Activated CD4-positive, alpha-beta memory T cell treated with anti-CD3 and anti-CD28 coated beads for 36 hours (primary cell): ENCODE data around the gene NTM. TPM values are rescaled to one million over a fixed set of nuclear protein-coding genes. Genes with fewer than 3 reads are reported as not detected.
"Not testable (repeated sequence)": the region's sequence is repeated elsewhere in the genome, so short reads cannot be mapped to it uniquely, and the experiment has no call there.

Experiments
- CTCF ChIA-PET: fragments of 350-600 bp; sonication (Branson Sonifier 250); formaldehyde crosslinking; loops from one replicate; lab custom pipeline; 2021; ENCODE audit warnings: antibody characterized with exemption, inconsistent platforms; lab: Charles Lee
- POLR2A ChIA-PET: fragments of 350-600 bp; sonication (Branson Sonifier 250); formaldehyde crosslinking; loops from one replicate; lab custom pipeline; 2021; ENCODE audit warnings: antibody characterized with exemption; lab: Charles Lee
- DNase-seq: peaks from one replicate; pipeline ENCODE4 v3.0.0-alpha.2; 2020
- H3K27ac Mint-ChIP-seq: one replicate; pipeline ENCODE4 v1.8.0; 2021; ENCODE audit warnings: mixed read lengths
- H3K27me3 Mint-ChIP-seq: one replicate; pipeline ENCODE4 v1.8.0; 2021; ENCODE audit warnings: mixed read lengths
- H3K36me3 Mint-ChIP-seq: one replicate; pipeline ENCODE4 v1.8.0; 2021; ENCODE audit warnings: mixed read lengths
- H3K4me1 Mint-ChIP-seq: one replicate; pipeline ENCODE4 v1.8.0; 2021; ENCODE audit warnings: low read depth, mixed read lengths
- H3K4me3 Mint-ChIP-seq: one replicate; pipeline ENCODE4 v1.8.0; 2021; ENCODE audit warnings: mild to moderate bottlenecking, mixed read lengths
- H3K9me3 Mint-ChIP-seq: one replicate; pipeline ENCODE4 v1.8.0; 2021; ENCODE audit warnings: mixed read lengths
- intact Hi-C: fragments of 100-400 bp; cut with micrococcal nuclease; formaldehyde crosslinking; loops from one replicate; pipeline ENCODE4 v1.15.1; 2023
- total RNA-seq, 2 experiments: library from RNA; stranded (reverse); gene quantifications; one replicate each; pipeline ENCODE4 v1.2.3, GENCODE V29; 2021

NTM gene
- total RNA-seq, 2 experiments from 2014 or later: not detected

DNA sequence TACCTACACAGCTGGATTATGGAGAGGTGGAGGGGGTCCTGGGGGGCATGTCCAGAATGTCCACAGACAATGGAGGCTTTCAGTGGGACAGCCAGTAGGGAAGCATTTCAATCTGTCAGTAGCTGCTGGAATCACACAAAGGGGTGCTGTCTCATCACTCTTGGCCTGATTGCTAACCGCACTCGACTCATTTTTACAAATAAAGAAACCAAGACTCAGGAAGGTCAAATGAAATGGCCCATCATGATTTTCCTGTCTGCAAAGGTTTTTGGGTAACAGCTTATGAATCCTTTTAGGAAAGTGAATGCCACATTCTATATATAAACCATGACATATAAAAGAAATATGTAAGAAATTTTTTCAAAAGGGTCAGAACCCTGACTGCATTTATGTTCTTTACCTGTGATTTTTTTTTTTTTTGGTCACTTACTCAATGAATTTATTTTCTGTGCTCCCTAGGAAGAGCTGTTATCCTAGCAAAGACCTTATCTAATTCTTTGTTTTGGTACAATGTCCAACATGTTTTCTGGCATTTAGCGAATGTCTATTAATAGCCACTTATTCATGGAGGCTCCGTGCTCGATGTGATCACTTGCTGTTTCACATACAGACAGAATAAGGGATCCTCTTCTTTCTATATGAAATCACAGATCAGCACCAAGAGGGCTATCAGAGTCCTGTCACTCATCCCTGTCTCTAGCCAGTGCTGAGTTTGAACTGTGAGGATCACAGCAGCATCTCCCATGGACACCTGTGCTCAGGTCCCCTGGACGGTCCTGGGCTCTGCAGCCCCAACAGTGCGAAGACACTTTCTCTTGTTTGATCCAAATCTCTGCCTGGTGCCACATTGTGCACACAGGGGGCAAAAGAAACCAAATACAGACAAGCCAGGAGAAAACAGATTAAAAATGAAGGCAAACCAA lies 979.7 kb downstream of the NTM start:
- Mint-ChIP-seq H3K4me3 (no peak overlapping the region), H3K36me3 (no peaks in the 10 kb centered on the region), H3K4me1 (no peaks in the 10 kb centered on the region), H3K9me3 (no peaks in the 10 kb centered on the region), H3K27me3 (no peaks in the 10 kb centered on the region), H3K27ac (no peak overlapping the region)
- ChIA-PET POLR2A (interaction anchor here (0.6 kb wide), 1 partner anchor 1401 kb away, joined by 4 read pairs; no protein-coding TSS in a partner anchor), CTCF (interaction anchor here (0.7 kb wide), 1 partner anchor 12 kb away, joined by 6 read pairs; no protein-coding TSS in a partner anchor)
- intact Hi-C loops: no loop called here
- DNase-seq: no peak

DNA sequence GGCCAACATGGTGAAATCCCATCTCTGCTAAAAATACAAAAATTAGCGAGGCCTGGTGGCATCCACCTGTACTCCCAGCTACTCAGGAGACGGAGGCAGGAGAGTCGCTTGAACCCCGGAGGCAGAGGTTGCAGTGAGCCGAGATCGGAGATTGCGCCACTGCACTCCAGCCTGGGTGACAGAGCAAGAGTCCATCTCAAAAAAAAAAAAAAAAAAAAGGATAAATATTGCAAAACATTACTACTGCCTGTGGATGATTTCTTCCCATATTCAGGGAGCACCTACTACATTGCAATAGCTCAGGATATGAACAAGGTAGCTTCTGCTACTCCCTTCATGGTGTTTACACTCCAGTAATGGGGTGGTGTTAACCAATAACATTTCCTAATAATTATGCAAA lies 980.6 kb downstream of the NTM start:
- no peak overlapping the region for H3K27ac Mint-ChIP-seq
- H3K4me1 Mint-ChIP-seq: no peaks in the 10 kb centered on the region
- no peaks in the 10 kb centered on the region for H3K27me3 Mint-ChIP-seq
- H3K36me3 Mint-ChIP-seq: no peaks in the 10 kb centered on the region
- no peak overlapping the region for H3K4me3 Mint-ChIP-seq
- intact Hi-C loops: no loop called here
- CTCF ChIA-PET: no interaction called here
- POLR2A ChIA-PET: no interaction called here
- no peaks in the 10 kb centered on the region for H3K9me3 Mint-ChIP-seq
- no peak for DNase-seq

DNA sequence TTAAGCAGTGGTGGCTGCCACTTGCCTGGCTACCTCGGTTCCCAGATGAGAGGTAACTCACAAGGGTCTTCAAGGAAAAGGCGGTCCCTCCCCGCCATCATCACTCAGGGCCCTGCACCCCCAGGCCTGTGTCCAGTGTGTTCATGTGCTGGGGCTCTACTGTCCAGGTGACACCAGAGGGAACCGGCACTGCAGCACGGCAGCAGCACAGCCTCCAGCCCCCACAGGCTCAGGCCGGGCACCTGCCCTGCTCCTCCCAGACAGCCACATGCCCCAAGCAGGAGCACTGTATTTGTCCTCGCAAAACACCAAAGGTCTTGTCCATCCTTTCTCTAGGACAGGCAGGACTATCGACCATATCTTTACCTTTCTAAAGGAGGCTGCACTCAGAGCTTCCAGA lies 982.1 kb downstream of the NTM start:
- DNase-seq: no peak
- intact Hi-C loops: no loop called here
- Mint-ChIP-seq H3K36me3 (no peaks in the 10 kb centered on the region), H3K4me1 (peaks cover 3% of the 10 kb centered on the region), H3K9me3 (no peaks in the 10 kb centered on the region), H3K27me3 (no peaks in the 10 kb centered on the region), H3K4me3 (no peak overlapping the region), H3K27ac (no peak overlapping the region)
- ChIA-PET CTCF (no interaction called here), POLR2A (no interaction called here)

DNA sequence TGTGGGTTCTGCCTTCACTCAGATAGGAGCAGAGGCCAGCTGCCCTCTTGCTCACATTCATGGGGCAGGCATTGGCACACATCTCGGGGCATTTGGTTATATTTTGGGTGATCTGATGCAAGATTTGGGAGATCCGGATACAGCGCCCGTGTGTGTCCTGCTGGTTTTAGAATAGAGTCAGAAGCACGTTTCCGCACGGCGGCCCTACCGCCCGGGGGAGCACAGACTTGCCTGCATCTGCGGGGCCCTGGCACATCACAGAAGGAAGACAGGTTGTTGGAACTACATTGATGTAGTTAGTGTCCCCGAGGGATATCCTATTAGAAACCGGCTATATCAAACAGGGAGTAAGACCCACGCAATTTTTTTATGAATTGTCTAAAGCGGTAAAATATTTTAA lies 982.8 kb downstream of the NTM start:
- H3K9me3 Mint-ChIP-seq: no peaks in the 10 kb centered on the region
- POLR2A ChIA-PET: no interaction called here
- no peaks in the 10 kb centered on the region for H3K27me3 Mint-ChIP-seq
- H3K27ac Mint-ChIP-seq: no peak overlapping the region
- H3K36me3 Mint-ChIP-seq: no peaks in the 10 kb centered on the region
- CTCF ChIA-PET: no interaction called here
- no peak for DNase-seq
- no peak overlapping the region for H3K4me3 Mint-ChIP-seq
- intact Hi-C loops: no loop called here
- H3K4me1 Mint-ChIP-seq: peaks cover 8% of the 10 kb centered on the region

DNA sequence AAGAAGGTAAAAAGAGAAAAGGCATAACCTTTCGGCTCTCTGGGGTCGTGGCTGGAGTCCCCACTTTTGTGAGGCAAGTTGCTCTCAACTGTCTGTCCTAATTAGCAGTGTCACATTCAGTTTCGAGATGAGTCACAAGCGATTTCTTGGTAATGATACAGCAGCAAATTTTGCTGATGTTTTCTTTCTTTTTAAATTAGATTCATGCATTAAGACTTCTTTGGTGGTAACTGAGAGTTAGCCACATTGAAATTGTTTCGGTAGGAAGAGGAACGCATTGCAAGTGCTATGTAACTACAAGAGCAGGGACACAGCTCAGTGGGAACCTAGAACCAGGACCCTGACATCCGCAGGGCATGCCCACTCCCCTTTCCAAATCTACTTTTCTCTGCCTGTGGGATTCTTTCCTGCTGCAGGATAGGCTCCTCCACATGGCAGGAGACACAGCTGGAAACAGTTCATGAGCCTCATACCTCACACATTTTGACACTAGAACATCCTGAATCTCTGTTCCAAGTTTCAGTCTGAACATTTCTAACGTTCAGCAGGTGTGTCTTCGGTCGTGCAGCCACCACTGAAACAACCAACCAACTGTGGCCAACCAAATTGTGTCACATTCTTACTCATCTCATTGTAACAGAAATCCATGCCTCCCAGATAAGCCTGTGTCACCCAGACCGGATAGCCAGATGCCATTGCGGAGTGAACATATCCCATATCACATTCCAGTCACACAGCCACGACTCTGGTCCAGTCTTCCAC lies 987.6 kb downstream of the NTM start:
- intact Hi-C loops: no loop called here
- Mint-ChIP-seq H3K4me1 (peaks cover 16% of the 10 kb centered on the region), H3K9me3 (no peaks in the 10 kb centered on the region), H3K36me3 (no peaks in the 10 kb centered on the region), H3K4me3 (no peak overlapping the region), H3K27me3 (no peaks in the 10 kb centered on the region), H3K27ac (no peak overlapping the region)
- ChIA-PET CTCF (no interaction called here), POLR2A (no interaction called here)
- DNase-seq: no peak

DNA sequence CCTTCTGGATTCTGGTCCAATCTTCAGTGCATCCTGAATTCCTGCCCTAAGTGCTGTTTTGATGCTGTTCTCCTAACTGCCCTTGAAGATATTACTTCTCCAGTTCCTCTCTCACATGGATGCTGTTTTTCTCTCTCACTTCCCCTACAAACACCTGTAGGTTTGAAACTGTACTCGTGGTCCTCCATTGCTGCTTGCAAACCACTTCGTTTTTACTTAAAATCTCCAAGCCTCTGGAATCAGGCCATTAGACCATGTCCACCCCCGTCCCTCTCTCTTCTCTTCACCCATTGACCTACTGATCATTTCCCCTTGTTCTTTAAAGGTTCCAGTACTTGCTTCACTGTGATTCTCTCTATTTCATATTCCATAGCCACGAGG lies 988.1 kb downstream of the NTM start:
- no peak overlapping the region for H3K27ac Mint-ChIP-seq
- no peak overlapping the region for H3K4me3 Mint-ChIP-seq
- no peaks in the 10 kb centered on the region for H3K9me3 Mint-ChIP-seq
- H3K4me1 Mint-ChIP-seq: peaks cover 16% of the 10 kb centered on the region
- CTCF ChIA-PET: no interaction called here
- no peak for DNase-seq
- intact Hi-C loops: no loop called here
- no peaks in the 10 kb centered on the region for H3K36me3 Mint-ChIP-seq
- POLR2A ChIA-PET: no interaction called here
- no peaks in the 10 kb centered on the region for H3K27me3 Mint-ChIP-seq

DNA sequence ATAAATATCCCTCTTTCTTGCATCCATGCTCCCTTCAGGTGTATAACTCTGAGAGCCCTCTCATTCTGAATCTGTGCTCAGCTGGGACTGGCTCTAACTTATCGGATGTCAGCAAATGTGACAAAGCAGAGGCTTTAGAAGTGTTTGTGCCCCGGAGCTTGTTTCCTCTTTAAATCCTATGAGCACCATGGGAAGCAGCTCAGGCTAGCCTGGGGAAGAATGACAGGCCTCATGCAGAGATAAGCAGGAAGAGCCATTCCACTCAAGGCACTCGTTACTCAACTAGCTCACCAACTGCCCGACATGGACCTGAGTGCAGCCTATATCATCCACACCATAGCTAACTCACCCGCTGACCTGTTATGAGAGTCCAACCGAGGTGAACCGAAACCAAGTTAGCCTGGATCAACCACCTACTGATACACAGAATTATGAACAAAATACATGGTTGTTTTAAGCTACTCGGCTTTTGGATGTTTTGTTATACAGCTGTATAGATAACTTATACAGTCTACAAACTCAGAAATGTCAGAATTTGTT lies 990.7 kb downstream of the NTM start:
- POLR2A ChIA-PET: interaction anchor here (0.6 kb wide), 1 partner anchor 236 kb away, joined by 3 read pairs; no protein-coding TSS in a partner anchor
- intact Hi-C loops: no loop called here

DNA sequence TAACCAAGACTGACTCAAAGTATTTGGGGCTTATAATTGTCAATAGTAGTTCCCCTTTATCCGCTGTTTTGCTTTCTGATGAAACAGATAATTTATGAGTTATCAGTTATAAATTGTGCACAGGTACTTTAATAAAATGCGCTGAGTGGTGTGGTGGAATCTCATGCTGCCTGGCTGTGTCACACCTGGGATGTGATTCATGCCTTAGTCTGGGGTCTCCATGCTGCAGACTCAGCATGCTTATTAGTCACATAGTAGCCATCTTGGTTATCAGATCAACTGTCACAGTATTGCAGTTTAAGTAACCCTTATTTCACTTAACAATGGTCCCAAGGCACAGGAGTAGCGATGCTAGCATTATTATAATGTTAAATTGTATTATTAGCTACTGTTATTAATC lies 995.2 kb downstream of the NTM start:
- no peak overlapping the region for H3K27ac Mint-ChIP-seq
- CTCF ChIA-PET: interaction anchor here (0.6 to 0.7 kb wide), 2 partner anchors 699 to 1819 kb away, joined by 3 read pairs; no protein-coding TSS in a partner anchor
- H3K27me3 Mint-ChIP-seq: no peaks in the 10 kb centered on the region
- no peaks in the 10 kb centered on the region for H3K4me1 Mint-ChIP-seq
- no peak overlapping the region for H3K4me3 Mint-ChIP-seq
- intact Hi-C loops: no loop called here
- POLR2A ChIA-PET: no interaction called here
- H3K9me3 Mint-ChIP-seq: peaks cover 9% of the 10 kb centered on the region
- no peak for DNase-seq
- no peaks in the 10 kb centered on the region for H3K36me3 Mint-ChIP-seq

More for the DNA sequence above, 990.7 kb downstream of the NTM start:
- DNase-seq: no peak
- Mint-ChIP-seq H3K27me3 (no peaks in the 10 kb centered on the region), H3K27ac (no peak overlapping the region), H3K9me3 (no peaks in the 10 kb centered on the region), H3K36me3 (no peaks in the 10 kb centered on the region), H3K4me1 (peaks cover 16% of the 10 kb centered on the region), H3K4me3 (no peak overlapping the region)
- CTCF ChIA-PET: no interaction called here

DNA sequence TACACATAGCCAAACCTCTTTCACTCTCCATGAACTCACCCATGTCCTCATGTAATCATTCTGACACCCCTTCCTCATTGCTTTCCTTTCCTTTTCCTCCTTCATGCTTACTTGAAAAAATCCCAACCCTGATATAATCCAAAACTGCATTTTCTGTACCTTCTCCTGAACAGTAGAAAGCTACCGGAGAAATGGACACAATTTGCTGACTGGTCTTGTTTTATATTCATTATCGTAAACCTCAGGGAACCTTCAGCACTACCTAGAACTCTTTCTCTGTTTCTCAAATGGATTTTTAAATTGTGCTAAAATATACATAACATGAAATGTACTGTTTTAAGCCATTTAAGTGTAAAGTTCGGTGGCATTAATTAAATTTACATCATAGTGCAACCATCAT lies 996.9 kb downstream of the NTM start:
- H3K4me3 Mint-ChIP-seq: no peak overlapping the region
- H3K36me3 Mint-ChIP-seq: no peaks in the 10 kb centered on the region
- no peak overlapping the region for H3K27ac Mint-ChIP-seq
- peaks cover 9% of the 10 kb centered on the region for H3K9me3 Mint-ChIP-seq
- H3K27me3 Mint-ChIP-seq: no peaks in the 10 kb centered on the region
- H3K4me1 Mint-ChIP-seq: no peaks in the 10 kb centered on the region
- POLR2A ChIA-PET: no interaction called here
- CTCF ChIA-PET: no interaction called here
- intact Hi-C loops: no loop called here
- DNase-seq: no peak

DNA sequence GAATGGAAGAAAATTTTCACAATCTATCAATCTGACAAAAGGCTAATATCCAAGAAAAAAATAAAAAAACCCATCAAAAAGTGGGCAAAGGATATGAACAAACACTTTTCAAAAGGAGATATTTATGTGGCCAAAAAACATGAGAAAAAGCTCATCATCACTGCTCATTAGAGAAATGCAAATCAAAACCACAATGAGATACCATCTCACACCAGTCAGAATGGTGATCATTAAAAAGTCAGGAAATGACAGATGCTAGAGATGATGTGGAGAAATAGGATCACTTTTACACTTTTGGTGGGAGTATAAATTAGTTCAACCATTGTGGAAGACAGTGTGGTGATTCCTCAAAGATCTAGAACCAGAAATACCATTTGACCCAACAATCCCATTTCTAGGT lies 999.7 kb downstream of the NTM start:
- H3K4me1 Mint-ChIP-seq, H3K27ac Mint-ChIP-seq, CTCF ChIA-PET, H3K27me3 Mint-ChIP-seq, H3K9me3 Mint-ChIP-seq, DNase-seq, H3K4me3 Mint-ChIP-seq, H3K36me3 Mint-ChIP-seq, POLR2A ChIA-PET, intact Hi-C loops: not testable (repeated sequence)

DNA sequence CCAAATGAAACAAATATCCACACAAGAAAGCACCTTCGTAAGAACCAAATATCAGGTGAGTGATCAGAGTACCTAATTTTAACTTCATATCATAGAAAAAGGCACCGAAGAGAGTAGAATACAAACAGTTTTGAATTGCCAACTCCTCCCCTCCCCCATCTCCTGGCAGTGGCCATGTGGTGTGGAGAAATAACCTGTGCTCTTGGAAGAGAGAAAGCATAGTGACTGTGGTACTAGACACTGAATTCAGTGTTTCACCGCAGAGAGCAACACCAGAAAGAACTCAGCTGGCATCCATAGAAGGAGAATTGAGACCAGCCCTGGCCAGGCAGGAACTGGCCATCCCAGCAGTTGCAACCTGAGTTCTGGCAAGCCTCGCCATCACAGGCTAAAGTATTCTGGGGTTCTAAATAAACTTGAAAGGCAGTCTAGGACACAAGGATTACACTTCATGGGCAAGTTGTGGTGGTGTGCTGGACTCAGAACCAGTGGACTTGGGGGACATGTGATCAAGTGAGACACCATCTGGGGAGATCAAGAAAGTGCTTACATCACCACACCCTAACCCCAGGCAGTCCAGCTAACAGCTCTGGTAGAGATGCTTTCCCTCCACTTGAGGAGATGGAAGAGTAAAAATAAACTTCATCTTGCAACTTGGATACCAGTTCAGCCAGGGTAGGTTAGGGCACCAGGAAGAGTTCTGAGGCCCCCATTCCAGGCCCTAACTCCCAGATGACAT lies 1003.2 kb downstream of the NTM start:
- no peaks in the 10 kb centered on the region for H3K4me1 Mint-ChIP-seq
- H3K36me3 Mint-ChIP-seq: no peaks in the 10 kb centered on the region
- no peak overlapping the region for H3K4me3 Mint-ChIP-seq
- no peak for DNase-seq
- H3K27me3 Mint-ChIP-seq: no peaks in the 10 kb centered on the region
- intact Hi-C loops: no loop called here
- ChIA-PET CTCF (no interaction called here), POLR2A (no interaction called here)
- peaks cover 9% of the 10 kb centered on the region for H3K9me3 Mint-ChIP-seq
- H3K27ac Mint-ChIP-seq: no peak overlapping the region

DNA sequence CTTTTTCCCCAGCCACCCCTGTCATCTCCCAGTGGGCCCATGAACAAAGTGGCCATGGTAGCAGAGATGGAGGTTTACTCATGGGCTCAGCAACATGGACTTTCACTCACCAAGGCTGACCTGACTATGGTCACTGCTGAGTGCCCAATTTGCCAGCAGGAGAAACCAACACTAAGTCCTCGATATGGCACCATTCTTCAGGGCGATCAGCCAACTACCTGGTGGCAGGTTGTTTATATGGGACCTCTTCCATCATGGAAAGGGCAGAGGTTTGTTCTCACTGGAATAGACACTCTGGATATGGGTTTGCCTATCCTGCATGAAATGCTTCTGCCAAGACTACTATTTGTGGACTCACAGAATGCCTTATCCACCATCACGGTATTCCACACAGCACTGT lies 1009.1 kb downstream of the NTM start:
- intact Hi-C loops: no loop called here
- no peak overlapping the region for H3K27ac Mint-ChIP-seq
- POLR2A ChIA-PET: no interaction called here
- CTCF ChIA-PET: no interaction called here
- no peak overlapping the region for H3K4me3 Mint-ChIP-seq
- no peaks in the 10 kb centered on the region for H3K27me3 Mint-ChIP-seq
- H3K9me3 Mint-ChIP-seq: peaks cover 4% of the 10 kb centered on the region
- no peak for DNase-seq
- H3K4me1 Mint-ChIP-seq: no peaks in the 10 kb centered on the region
- no peaks in the 10 kb centered on the region for H3K36me3 Mint-ChIP-seq
